Measurements from ENCODE around the gene CHSY1.
"Not testable (repeated sequence)": the region's sequence is repeated elsewhere in the genome, so short reads cannot be mapped to it uniquely, and the experiment has no call there.

Gene CHSY1, protein sequence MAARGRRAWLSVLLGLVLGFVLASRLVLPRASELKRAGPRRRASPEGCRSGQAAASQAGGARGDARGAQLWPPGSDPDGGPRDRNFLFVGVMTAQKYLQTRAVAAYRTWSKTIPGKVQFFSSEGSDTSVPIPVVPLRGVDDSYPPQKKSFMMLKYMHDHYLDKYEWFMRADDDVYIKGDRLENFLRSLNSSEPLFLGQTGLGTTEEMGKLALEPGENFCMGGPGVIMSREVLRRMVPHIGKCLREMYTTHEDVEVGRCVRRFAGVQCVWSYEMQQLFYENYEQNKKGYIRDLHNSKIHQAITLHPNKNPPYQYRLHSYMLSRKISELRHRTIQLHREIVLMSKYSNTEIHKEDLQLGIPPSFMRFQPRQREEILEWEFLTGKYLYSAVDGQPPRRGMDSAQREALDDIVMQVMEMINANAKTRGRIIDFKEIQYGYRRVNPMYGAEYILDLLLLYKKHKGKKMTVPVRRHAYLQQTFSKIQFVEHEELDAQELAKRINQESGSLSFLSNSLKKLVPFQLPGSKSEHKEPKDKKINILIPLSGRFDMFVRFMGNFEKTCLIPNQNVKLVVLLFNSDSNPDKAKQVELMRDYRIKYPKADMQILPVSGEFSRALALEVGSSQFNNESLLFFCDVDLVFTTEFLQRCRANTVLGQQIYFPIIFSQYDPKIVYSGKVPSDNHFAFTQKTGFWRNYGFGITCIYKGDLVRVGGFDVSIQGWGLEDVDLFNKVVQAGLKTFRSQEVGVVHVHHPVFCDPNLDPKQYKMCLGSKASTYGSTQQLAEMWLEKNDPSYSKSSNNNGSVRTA

DNA sequence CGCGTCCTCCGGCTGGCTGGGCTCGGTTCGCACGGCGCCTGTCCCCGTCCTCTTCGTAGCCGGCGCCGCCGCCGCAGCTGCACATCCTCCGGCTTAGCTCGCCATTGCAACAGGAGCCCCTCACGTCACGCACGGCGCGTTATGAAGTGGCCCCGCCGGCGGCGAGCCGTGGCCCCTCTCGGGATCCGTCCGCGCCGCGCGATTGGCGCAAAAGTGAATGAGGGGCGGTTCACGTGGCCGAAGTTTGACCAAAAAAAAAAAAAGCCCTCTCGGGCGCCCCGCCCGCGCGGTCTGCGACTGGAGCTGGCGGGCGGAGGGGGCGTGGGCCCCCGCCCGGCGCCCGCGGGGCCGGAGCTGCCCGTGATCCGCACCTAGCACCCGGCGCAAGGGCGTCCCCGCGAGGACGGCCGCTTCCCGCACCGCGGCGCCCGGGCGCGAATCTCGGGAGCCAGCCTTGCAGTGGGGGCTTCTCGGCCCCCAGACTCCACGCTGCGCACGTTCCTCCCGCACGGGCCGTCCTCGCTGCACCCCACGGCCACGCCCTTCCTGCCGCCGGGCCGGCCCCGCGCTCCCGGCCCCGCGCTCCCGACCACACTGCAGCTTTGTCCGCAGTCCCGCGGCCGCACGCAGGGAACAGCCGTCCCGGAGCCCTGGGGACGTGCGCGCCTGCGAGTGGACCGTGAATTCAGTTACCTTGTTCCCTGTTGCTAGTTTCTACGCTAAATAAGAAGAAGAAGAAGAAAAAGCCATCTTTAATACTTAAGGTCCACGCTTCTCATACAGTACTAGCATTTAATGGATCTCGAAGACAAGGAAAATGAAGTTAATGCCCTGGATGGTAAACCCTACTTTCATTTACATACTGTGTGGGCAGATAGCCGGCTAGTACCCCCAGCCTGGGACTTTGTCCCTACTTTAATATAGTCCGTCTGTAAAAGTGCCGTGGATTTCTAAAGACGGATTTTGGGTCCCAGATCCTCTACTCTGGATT, at the start of gene CHSY1:
CHSY1 (minus strand) TSS at position 219 of the 991 bp plus-strand sequence. CDS start 592 bp downstream, outside the sequence.
- peak; percentile 75 for DNase-seq (ENCODE audit: low read depth, low spot score)

DNA sequence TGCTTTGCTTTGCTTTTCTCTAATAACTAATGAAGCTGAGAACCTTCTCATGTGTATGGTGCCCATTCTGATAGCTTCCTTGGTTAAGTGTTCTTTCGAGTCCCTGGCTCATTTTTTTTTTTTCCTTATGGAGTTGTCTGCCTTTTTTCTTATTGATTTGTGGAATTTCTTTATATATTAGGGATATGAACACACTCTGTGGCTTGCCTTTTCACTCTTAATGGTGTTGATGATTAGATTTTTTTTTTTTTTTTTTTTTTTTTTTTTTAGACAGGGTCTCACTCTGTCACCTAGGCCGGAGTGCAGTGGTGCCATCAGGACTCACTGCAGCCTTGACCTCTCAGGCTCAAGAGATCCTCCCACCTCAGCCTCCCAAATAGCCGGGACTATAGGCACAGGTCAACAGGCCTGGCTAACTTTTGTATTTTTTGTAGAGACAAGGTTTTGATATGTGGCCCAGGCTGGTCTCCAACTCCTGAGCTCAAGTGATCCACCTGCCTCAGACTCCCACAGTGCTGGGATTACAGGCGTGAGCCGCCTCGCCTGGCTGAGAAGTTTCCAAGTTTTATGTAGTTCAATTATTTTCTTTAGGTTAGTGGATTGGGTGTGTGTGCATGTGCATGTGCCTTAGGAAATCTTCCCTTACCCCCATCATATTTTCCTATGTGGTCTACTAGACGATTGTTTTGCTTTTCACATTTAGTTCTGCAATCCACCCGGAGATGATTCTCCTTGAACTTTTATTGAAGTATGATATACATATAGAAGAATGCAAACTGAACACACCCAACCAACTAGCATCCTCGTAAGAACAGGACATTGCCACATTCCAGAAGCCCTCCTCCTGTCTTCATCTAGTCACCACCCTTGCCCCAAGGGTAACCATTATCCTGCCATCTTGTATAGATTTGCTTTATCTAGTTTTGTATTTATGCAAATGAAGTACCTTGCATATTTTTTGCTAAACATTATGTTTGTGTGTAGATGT, 44.9 kb upstream of the CHSY1 start:
- no peak for DNase-seq (ENCODE audit: low read depth, low spot score)

DNA sequence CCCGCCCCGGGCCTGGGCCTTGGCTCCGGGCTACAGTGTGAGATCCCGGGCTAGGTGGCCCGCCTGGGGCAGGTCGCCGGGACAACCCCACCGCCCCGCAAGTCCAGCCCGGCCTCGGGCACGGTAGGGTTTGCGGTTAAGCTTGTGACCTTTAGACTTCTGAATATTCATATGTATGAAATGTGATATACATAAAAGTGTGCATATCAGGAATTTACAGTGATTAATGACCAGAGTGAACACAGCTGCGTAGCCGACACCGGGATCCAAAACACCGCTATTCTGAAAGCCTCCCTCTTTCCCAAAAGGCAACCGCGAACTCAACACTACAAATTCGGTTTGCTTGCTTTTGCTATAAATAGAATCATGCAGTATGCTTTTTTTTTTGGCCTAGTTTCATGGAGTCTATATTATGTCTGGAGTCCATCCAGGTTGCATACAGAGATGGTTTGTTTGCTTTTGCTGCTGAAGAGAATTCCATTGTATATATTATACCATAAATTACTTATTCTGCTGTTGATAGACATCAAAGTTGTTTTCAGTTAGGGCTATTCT, 43.8 kb upstream of the CHSY1 start:
- DNase-seq (ENCODE audit: low read depth, low spot score): no peak

DNA sequence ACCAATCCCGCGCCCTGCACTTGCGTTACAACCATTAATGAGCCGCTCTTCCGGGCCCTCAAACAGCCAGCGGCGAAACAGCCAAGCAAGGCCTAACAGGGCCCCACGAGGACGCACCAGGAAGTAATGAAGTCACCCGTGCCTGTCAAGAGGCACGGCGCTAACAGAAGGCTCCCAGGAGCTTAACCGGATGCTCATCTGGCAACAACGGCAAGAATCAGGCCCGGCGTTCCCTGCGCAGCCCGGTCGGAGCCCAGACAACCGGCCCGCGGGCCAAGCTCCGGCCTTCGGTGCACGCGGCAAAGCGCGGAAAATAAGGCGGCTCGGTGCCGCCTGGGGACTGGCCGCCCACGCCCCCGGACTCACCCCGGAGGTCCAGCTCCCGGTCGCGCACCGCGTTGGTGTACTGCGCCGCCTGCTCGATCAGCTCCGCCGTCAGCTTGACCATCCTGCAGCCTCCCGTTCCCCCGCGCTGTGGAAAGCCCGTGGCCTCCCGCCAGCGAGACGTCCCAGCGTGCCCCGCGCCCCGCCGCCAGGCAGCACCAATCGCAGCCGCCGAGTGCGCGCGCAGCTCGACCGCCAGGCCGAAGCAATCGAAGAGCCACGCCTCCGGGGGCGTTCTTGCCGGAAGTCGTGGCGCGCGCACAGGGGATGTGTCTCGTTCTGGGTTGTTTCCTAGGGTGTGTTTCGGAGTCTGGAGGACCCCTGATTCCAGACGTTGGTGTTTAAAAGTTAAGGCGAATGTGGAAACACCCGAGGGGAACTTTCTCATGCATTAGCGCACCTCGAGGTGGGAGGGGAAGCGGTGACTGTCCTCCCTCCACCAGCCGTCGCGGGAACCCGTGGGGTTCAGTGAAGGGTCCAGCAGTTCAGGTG, 43.1 kb upstream of the CHSY1 start, which contains the start of gene SNRPA1:
SNRPA1 (minus strand) TSS at position 518 of the 876 bp plus-strand sequence; CDS start at position 448, 70 bp downstream.
- DNase-seq (ENCODE audit: low read depth, low spot score): peak; percentile 94

DNA sequence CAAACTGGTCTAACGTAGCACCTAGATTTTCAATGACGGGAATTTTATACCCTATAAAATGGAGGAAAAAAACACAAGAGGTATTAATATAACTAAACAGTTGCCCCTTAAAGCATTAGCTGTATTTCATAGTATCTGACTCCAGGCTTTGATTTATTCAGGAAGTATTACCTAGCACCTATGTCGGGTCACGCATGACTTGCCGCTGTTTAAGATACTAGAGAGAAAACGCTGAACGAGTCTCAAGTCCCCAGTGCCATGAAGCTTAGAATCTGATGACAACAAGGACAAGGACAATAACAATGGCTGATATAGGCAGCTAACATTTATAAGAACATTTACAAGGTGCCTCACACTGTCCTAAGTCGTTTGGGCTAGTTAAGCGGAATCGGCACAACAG, 41.3 kb upstream of the CHSY1 start:
- DNase-seq (ENCODE audit: low read depth, low spot score): no peak

DNA sequence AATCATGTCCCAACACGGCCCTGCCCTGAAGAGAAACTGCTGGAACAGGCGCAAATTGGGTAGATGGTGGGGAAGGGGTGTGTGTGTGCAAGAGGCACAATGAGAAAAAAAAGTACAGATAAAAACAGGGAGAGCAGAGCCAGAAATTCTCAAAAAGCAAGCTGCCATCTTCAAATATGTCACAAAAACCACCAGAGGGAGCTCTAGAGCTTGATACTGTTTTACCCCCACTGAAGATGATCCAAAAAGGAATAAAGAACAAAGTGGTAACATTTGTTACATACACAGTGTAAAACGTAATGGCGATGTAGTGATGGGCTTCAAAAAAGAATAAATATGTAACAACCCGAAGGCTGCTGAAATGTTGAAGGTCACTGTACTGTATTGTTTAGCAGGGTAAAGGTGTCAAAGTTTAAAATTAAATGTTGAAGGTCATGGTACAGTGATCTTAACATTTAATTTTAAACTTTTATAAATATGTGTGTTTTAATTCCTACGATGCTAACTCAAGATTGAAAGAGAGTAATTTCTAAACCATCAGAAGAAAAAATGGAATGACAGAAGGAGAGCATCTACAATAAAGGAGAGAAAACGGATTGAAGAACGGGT, 37.2 kb upstream of the CHSY1 start:
- no peak for DNase-seq (ENCODE audit: low read depth, low spot score)

DNA sequence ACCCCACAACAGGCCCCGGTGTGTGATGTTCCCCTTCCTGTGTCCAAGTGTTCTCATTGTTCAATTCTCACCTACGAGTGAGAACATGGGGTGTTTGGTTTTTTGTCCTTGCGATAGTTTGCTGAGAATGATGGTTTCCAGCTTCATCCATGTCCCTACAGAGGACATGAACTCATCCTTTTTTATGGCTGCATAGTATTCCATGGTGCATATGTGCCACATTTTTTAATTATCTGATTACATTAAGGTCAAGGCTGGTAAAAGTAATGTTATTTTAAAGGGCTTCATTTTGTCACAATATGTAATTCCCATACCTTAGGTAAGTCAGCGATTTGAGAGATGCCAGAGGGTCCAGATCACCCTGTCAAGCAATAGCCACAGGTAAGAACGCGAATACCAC, 35.5 kb upstream of the CHSY1 start:
- not testable (repeated sequence) for DNase-seq (ENCODE audit: low read depth, low spot score)

DNA sequence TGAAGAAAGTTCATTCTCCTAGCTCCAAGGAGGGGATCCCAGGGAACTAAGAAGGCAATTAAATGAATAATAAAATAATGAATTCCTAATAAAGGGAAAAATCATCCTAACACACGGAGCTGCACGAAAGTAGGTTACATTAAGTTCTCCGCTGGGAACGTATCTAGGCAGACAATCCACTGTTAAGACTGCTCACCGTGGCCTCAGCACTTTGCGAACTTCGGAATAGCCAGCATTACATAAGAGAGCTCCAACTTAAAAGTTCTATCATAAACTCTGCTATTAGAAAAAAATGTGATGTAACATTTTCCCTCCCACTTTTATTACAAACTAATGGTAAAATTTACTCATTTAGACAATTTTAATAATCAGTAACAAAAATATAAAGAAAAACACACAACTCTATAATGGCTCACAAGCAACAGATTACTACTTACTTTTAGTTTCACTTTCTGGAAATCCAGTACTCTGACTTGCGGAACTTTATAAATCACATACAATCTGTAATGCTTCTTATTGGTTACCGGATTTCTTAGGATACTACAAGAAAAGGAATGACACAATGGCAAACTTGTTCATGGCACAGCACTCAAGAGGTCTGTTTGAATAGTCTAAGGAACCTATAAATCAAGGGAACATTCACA, 34.7 kb upstream of the CHSY1 start:
- no peak for DNase-seq (ENCODE audit: low read depth, low spot score)

DNA sequence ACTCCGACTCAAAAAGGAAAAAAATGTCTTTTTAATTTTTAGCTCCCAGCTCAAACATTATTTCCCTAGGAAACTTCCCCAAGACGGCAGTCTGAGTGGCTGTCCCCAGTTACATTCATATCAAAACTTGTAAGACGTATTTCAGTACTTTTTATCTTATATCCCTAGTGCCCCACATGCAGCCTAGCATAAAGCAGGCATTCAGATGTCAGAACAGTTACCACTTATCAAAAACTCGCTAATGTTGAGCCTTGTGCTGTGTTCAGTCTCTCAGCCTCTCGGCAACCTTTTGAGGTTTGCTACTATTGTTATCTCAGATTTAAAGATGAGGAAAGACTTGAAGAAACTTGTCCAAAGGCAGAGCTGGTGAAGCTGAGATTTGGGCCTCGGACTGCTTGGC, 32.1 kb upstream of the CHSY1 start:
- DNase-seq (ENCODE audit: low read depth, low spot score): no peak

DNA sequence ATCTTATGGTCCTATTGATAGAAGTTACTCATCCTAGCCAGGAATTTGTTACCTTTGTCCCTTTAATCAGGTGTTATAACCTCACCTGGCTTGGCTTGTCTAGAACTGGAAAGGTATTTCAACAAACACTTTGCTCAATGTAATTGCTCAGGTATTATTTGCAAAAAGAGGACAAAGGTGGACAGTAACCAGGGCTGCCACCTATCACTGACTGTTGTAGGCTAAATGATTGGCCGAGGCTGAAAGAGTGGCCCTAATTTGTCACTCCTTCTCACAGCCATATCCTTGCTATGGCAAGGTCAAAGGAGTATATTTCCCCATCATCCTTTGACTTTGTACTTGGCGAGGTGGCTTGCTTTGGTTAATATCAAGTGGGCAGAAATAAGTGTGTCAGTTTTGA, 28.2 kb upstream of the CHSY1 start:
- DNase-seq (ENCODE audit: low read depth, low spot score): no peak

DNA sequence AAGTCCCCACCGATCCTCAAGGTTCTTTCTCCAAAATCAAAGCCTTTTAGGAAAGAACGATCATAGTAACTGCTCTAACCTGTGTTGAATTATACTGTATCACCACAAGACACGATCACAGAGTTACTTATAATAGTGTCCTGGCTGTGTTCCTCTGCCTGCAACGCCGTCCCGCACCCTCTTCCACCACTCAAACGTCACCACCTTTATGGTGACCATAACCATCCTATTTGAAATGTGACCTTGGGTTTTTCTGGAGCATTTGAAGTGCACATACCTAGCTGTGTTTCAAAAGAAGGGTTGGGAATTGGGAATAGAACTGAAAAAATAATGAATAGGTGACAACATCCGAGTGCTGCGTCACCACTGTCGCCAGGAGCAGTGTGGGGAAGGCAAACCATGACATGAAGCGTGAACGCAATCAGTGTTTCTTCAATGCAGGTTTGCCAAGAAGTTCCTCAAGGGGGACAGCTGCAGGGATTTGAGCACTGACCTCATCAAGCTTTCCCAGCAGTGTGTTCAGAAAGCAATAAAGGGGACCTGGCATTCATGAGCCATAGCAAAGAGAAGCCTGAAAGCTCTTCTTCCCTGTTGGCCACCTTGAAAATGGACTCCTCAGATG, 26.2 kb upstream of the CHSY1 start:
- no peak for DNase-seq (ENCODE audit: low read depth, low spot score)

DNA sequence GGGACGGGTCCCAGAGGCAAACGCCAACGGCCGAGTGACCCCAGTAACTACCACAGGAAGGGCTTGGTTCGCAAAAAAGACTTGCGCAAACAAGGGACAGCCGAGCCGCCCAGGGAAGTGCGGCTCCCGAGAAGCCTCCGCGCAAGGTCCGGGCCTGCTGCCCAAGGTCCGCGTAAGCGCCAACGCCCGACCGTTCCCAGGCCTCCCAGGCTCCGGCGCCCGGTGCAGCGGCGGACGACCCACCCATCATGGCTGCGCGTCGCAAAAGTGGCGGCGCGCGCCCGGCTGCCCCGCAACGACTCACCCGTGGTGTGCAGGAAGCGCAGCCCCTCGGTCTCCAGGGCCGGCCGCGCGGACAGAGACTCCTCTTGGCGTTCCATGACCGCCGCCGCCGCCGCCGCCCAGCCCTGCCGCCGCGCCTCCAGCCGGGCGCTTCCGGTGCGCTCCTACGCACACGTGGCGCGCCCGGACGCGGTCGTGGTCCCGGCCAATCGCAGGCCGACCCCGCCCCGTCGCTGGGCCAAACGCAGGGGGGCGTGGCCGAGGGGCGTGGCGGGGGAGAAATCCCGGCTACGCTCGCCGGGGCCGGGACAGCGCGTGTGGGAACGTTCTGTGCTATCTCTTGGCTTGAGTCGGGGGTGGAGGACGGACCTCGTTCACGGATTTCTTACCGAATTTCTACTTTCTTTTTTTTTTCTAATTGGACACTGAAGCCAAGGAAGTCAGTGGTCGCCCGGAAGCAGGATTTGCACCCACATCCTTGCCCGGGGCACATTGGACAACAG, 25.4 kb upstream of the CHSY1 start, which contains the start of gene SELENOS:
SELENOS (minus strand) TSS at position 448 of the 785 bp plus-strand sequence; CDS start at position 380, 68 bp downstream.
- DNase-seq (ENCODE audit: low read depth, low spot score): peak; percentile 69

DNA sequence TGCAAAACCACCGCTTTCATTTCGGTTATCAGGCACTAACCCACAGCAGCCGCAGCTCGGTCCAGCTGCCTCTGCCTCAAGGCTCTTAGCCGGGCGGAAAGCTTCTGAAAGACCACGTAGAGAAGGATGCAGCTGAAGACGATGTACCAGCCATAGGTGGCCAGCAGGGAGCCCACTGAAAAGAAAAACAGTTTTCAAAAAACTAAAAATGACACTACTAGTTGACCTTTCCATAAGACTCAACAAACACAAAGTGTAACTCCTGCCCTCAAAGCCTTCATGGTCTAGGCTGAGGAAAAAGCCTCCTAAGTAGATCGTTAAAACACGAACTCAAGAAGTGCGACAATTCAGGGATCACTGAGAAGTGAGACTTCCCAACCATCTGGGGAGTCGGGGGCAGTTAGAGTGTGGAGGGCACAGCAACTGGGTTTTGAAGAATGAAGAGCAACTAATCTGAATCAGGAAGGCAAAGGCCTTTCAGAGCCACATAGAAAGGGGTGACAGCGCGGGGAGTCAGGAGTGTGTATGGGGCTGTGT, 24.7 kb upstream of the CHSY1 start:
- no peak for DNase-seq (ENCODE audit: low read depth, low spot score)

DNA sequence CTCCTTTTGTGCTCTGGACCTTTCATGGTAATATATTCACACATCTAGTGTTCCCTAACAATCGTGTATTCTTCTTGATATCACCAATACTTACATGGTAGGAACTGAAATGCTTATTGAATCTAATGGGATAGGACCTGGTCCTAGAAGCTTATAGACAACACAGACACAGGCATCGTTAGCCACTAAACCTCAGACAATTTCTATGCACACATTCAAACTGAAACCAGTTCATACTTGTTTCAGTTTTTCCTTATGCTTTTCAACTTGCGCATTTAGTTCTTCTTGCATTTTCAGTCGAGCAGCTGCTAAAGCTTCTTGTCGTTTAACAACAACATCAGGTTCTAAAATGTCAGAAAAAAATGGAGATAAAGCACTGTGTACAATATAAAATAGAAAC, 23.2 kb upstream of the CHSY1 start:
- no peak for DNase-seq (ENCODE audit: low read depth, low spot score)

DNA sequence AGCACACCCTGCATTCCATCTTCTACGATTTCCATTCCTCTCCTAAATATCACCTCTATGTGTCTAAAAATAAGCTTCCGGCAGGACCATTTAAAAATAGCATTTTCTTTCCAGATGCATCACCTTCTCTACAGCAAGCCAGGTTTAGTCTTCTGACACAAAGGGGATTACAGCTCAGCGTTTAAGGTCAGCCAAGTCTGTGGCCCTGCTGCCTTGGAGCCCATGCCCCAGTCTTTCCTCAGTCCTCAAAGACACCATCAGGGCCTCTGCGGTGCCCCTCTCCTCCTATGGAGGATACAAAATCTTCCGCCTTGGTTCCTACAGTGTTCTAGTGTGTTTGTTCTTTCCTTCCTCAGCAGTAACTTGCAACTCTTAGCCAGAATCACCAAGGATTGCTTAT, 21.7 kb upstream of the CHSY1 start:
- DNase-seq (ENCODE audit: low read depth, low spot score): no peak

DNA sequence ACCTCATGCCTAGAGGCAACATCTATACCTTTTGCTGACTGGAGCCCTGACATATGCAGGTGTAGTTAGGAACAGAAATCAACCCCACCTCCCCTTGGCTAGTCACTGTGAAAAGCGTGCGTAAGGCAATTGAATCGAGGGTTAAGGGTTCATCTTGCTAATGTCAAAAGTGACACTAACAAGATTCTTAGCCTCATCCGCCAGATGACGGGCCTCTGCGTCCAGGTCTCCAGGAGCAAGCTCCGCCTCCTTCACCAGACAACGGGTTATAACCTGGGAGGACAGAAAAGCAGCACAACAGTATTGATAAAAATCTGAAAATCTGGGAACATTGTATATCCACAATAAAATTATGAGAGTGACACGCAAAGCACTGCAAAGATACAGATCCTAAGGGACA, 20.7 kb upstream of the CHSY1 start:
- DNase-seq (ENCODE audit: low read depth, low spot score): no peak

Data from activated CD4-positive, CD25-positive, alpha-beta regulatory T cell treated with anti-CD3 and anti-CD28 coated beads, Interleukin-2, amount 50 U/mL, for 16 hours (primary cell).